ENCODE data around the gene LRRC3C.

DNA sequence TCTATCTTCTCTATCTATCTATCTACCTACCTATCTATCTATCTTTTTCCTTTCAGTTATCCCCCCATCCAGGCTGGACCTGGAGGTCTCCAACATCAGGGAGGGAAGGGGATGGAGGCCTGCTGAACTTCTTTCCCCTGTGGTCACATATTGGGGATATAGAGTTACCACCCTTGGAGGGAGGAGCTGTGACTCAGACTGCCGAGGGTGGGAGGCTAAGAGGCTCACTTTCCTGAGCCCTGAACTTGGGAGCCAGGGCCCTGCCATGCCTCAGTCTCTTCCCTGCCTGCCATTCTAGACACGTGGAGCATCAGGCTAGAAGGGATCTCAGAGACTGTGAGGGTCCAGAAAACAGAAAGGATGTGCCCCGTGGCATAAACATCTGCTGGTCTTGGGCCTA is 8.4 kb downstream of the LRRC3C start:
- TF ChIP-seq EZH2 (IDR thresholded peaks at IDR 0.05; ENCODE audit: borderline replicate concordance) (no peak), EZH2phosphoT487 (IDR thresholded peaks at IDR 0.05; ENCODE audit: low read depth, severe bottlenecking, unreplicated experiment) (no peak)
- TF ChIP-seq, protein P1, sequence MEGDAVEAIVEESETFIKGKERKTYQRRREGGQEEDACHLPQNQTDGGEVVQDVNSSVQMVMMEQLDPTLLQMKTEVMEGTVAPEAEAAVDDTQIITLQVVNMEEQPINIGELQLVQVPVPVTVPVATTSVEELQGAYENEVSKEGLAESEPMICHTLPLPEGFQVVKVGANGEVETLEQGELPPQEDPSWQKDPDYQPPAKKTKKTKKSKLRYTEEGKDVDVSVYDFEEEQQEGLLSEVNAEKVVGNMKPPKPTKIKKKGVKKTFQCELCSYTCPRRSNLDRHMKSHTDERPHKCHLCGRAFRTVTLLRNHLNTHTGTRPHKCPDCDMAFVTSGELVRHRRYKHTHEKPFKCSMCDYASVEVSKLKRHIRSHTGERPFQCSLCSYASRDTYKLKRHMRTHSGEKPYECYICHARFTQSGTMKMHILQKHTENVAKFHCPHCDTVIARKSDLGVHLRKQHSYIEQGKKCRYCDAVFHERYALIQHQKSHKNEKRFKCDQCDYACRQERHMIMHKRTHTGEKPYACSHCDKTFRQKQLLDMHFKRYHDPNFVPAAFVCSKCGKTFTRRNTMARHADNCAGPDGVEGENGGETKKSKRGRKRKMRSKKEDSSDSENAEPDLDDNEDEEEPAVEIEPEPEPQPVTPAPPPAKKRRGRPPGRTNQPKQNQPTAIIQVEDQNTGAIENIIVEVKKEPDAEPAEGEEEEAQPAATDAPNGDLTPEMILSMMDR (IDR thresholded peaks at IDR 0.05; ENCODE audit: poor library complexity) = no peak

All from hepatocyte (in vitro differentiated cells).